A549 (cell line): ENCODE data around the gene CNIH2.

Source experiments
- POLR2A ChIP-seq: IDR thresholded peaks from 2 replicates; pipeline ENCODE4 v1.6.1; 2012; ENCODE audit warnings: mild to moderate bottlenecking, low read length
- TF ChIP-seq, protein P1 (sequence below): fragments of >200 bp; sonication (Bioruptor Twin); formaldehyde crosslinking; IDR thresholded peaks from 3 replicates; pipeline ENCODE4 v1.5.1; 2016

DNA sequence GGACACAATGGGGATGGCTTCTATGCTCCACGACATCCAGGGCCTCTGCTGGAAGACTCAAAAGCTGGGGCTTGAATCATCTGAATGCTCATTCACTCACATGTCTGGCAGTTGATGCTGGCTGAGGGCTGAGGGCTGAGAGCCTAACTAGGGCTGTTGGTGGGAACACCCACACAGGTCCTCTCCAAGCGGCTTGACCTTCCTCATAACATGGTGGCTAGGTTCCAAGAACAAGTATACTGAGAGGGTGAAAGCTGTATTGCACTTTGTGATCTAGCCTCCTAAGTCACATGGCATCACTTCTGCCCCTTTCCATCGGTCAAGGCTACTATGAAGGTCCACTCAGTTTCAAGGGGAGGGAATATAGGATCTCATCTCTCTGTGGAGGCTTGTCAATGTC lies 21.2 kb downstream of the CNIH2 start:
- TF ChIP-seq, protein P1, sequence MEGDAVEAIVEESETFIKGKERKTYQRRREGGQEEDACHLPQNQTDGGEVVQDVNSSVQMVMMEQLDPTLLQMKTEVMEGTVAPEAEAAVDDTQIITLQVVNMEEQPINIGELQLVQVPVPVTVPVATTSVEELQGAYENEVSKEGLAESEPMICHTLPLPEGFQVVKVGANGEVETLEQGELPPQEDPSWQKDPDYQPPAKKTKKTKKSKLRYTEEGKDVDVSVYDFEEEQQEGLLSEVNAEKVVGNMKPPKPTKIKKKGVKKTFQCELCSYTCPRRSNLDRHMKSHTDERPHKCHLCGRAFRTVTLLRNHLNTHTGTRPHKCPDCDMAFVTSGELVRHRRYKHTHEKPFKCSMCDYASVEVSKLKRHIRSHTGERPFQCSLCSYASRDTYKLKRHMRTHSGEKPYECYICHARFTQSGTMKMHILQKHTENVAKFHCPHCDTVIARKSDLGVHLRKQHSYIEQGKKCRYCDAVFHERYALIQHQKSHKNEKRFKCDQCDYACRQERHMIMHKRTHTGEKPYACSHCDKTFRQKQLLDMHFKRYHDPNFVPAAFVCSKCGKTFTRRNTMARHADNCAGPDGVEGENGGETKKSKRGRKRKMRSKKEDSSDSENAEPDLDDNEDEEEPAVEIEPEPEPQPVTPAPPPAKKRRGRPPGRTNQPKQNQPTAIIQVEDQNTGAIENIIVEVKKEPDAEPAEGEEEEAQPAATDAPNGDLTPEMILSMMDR: no peak
- no peak for TF ChIP-seq POLR2A
